ENCODE measurements around the gene KLRF2. TPM values are rescaled to one million over a fixed set of nuclear protein-coding genes. Genes with fewer than 3 reads are reported as not detected.

Gene KLRF2
- total RNA-seq, 4 donors from 2014 or later, result not detected

GRCh38 chr12:9888665-9889273 is 7.5 kb downstream of the KLRF2 start:
- no peak for TF ChIP-seq CTCF (IDR thresholded peaks at IDR 0.05; ENCODE audit: low read depth)

DNA sequence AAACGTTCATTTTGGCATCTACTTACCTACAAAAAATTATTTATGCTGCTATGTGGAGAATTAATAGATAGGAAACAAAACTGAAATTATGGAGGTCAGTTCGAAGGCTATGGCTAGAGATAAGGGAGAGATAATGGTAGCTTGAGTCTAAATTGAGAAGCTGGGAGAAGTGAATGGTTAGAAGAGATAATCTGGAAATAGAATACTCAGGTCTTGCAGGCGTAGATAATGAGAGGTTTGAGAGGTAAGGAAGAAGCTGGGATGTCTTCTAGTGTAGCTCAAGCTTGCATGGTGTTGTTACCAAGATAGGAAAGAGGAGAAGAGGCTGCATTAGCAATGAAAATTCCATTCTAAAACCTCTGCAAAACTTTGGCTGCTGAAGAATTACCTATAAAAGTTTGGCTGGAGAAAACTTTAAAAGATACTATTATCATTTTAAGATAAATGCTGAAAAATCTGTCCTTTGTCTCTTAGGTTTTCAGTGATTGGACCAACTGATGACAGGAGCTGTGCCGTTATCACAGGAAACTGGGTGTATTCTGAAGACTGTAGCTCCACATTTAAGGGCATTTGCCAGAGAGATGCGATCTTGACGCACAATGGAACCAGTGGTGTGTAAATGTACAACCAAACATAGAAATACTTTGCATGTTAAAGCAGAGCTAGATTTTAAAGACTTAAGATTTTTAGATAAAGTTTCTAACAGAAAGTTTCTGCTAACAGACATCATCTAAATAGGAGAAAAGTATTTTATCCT is 14.1 kb downstream of the KLRF2 start:
- TF ChIP-seq CTCF (IDR thresholded peaks at IDR 0.05; ENCODE audit: low read depth), result no peak

GRCh38 chr12:9897535-9897934 is 16.2 kb downstream of the KLRF2 start:
- no peak for TF ChIP-seq CTCF (IDR thresholded peaks at IDR 0.05; ENCODE audit: low read depth)

DNA sequence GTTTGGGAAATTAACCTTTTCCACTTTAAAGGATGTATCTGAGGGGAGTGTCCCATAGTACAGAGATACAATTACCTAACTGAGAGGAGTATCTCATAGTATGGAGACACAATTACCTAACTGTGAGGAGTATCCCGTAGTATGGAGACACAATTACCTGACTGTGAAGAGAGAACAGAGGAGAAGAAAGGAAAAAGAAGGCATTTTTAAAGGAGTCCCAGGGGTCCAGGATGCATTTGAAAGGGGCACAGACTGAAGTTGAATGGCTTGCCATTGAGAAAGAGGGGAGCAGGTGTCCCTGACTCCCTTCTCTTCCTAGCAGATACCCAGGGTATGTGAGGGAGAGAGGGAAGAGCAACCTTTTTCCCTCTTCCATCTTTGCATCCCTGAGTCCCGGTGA is 17.9 kb downstream of the KLRF2 start:
- TF ChIP-seq CTCF (IDR thresholded peaks at IDR 0.05; ENCODE audit: low read depth), result no peak

DNA sequence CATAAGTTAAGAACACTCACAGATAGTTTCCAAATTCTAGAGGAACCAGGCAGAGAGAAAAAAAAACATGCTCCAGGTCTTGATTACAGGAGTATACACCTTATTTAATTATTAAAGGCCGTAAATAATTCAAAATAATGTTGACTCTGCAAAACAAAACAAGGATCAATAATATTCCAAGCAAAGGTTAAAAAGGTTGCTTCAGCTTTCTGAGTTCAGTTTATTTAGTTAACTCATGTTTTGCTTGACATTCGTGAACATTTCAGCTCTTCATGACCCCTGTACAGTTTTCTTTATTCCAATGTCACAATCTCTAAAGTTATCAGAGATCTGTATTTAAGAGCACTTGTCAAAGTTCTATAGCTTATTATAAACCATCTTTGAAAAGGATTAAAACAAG is 19.6 kb downstream of the KLRF2 start:
- TF ChIP-seq CTCF (IDR thresholded peaks at IDR 0.05; ENCODE audit: low read depth), result no peak

- TF ChIP-seq CTCF (IDR thresholded peaks at IDR 0.05; ENCODE audit: low read depth), result no peak
These were observed 21.4 kb downstream of the KLRF2 start for GRCh38 chr12:9902539-9903228.

GRCh38 chr12:9906873-9907272 is 25.6 kb downstream of the KLRF2 start:
- TF ChIP-seq CTCF (IDR thresholded peaks at IDR 0.05; ENCODE audit: low read depth), result no peak
